ENCODE measurements around the gene DOCK7.
"Not testable (repeated sequence)": the region's sequence is repeated elsewhere in the genome, so short reads cannot be mapped to it uniquely, and the experiment has no call there.

The DOCK7 gene

GRCh38 chr1:62528015-62528414 is 160.2 kb downstream of the DOCK7 start:
- DNase-seq: no peak

DNA sequence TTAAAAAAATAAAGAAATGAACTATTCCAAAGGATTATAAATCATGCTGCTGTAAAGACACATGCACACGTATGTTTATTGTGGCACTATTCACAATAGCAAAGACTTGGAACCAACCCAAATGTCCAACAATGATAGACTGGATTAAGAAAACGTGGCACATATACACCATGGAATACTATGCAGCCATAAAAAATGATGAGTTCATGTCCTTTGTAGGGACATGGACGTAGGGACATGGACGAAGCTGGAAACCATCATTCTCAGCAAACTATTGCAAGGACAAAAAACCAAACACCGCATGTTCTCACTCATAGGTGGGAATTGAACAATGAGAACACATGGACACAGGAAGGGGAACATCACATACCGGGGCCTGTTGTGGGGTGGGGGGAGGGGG is 160.8 kb downstream of the DOCK7 start:
- not testable (repeated sequence) for DNase-seq

GRCh38 chr1:62523860-62524259 is 164.3 kb downstream of the DOCK7 start:
- no peak for DNase-seq

GRCh38 chr1:62516600-62516999 is 171.6 kb downstream of the DOCK7 start:
- DNase-seq: no peak

DNA sequence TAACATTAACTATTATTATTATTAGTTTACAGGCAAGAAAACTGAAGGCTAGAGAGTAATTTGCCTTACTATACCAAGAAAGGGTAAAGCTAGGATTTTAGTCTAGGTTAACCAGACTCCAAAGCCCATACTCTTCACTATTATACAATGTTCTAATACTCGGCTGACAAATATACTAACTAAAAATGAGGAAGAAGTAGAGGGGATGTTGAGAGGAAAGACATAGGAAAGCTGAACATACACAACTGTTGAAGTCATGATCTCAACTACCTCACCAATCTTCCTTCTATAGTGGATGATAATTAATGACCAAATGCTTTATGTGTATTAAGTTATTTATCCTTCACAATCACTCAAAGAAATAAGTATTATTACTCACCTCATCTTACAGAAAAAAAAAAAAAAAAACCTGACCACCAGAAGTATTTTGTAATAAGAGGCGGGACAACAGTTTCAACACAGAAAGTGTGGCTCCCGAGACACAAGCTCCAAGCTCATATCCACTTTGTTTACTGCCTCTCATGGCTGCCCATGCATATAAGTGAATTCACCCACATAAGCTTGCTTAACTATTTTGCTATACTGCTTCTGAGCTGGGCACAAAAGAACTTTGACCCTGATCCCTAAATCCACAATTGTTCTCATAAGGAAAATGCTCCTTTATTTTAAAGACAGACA is 173.3 kb downstream of the DOCK7 start:
- no peak for DNase-seq

DNA sequence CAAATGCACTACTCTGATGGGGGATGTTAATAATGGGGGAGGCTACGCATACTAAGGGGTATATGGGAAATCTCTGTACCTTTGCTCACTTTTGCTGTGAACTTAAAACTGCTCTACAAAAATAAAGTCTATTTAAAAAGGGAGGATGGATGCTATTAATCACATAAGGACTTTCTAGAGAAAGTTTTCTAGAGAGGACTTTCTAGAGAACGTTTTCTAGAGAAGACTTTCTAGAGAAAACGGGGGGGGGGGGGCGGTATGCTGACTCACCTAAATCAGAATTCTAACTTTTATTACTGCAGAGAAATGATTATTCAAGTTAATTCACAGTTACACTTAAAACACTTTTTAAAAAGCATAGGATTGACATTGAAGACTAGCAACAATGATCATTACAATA is 175.2 kb downstream of the DOCK7 start:
- no peak for DNase-seq

DNA sequence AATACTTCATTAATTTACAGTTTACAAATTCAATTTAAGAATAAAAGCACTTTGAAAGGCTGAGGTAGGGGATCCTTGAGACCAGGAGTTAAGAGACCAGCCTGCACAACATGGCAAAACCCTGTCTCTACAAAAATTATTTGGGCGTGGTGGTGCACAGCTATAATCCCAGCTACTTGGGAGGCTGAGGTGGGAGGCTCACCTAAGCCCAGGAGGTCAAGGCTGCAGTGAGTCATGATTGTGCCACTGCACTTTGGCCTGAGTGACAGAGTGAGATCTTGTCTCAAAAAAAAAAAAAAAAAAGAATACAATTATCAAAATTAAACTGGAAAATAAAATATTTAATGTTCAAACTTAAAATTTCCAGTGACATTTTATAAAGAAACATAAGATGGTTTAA is 179.2 kb downstream of the DOCK7 start:
- DNase-seq: no peak

GRCh38 chr1:62508187-62508758 is 179.9 kb downstream of the DOCK7 start:
- no peak for DNase-seq

GRCh38 chr1:62500210-62500609 is 188.0 kb downstream of the DOCK7 start:
- DNase-seq: no peak

DNA sequence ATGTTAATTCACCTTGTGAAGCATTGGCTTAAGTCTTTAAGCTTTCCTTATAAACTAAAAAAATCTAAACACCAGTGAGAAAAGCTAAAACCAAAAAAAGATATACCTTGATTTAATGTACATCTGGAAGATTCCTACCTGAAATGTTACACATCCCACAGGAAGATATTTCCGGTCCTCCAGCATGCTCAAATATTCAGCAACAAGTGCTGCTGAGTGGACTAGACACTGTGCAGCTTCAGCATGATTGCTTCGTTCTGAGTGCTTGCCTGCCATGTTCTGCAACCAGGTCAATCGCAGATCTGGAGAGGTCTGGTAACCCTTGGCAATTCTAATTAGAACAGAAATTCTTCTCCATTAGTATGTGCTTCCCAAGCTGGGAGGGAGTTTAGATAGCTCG is 194.0 kb downstream of the DOCK7 start:
- no peak for DNase-seq

DNA sequence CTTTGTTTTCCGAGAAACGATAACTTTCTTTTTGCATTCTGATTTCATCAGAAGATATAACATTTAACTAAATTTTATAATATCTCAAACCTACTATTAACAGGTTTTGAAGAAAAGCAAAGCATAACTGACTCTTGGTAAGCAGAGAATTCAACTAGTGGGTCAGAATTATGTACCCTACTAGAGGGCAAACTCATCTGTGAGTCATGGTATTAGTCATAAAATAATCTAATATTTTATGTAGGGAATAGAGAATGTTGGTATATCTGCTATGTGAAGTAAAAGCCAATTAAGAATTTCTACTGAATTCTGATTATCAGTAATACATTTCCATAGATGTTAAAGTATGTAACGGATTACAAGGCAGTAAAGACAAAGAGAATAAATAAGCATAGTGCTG is 194.5 kb downstream of the DOCK7 start:
- no peak for DNase-seq

DNA sequence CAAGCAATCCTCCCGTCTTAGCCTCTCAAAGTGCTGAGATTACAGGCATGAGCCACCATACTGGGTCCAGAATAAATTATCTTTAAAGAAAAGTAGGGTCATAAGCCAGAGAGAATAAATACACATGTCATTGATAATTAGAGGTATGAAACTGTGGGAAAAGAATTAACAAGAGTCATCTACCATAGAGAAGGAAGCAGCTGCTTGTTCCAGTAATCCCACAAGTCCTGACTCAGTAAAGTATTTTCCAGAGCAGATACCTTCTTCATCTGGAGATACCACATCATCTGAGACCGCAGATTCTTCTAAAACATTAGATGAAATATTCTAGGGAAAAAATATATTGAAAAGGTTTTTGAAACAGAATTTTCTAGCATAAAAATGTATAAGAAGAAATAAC is 195.7 kb downstream of the DOCK7 start:
- DNase-seq: no peak

DNA sequence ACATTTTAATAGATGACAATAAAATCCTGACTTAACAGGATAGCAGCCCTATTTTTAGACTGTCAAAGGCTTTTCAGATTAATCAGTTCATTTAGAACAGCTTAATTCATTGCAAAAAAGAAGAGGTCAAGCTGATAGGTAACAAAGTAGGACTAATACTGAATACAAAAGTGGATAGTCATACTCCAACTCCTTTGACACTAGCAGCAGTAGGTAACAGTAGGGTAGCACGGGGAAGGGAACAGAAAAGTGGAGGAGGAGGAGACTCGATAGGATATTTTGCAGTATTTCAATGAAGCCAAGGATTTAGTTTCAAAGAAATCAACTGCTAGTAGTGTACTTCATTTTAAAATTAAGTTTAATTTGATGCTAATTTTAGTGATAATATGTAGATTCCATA is 200.2 kb downstream of the DOCK7 start:
- DNase-seq: no peak

DNA sequence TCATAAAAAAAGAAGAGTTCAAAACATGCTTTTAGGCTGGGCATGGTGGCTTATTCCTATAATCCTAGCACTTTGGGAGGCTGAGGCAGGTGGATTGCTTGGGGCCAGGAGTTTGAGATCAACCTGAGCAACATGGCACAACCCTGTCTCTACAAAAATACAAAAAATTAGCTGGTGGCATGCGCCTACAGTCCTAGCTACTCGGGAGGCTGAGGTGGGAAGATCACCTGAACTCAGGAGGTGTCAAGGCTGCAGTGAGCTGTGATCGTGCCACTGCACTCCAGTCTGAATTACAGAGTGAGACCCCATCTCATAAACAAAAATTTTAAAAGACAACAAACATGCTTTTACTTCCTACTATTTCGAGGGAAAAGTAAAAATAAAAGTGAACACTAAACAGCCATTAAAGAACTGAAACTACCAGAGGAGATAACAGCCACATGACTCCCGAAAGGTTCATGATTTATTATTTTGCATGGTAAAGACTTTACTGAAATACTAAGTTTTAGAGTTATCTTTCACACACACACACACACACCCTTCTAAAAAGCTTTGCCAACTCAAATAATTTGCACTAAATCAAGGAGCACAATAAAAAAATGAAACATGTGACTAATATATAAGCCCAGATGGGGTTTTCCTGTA is 203.2 kb downstream of the DOCK7 start:
- no peak for DNase-seq

DNA sequence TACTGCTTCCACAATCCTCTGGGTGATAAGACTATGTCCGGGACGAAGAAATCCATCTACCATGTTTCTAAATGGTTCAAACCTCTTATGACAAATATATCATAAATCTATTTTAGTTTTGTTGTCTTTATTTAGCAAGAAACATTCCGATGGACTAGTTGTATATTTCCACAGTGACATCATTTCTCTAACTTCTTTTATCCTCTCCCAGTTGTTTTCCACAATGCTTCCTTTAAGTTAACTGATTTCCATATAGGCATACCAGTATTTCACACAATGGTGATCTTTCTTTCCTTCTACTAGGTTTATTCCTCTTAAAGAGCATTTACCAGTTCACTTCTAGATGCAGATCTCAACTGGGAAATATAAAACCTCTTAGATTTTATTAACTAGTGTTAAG is 206.5 kb downstream of the DOCK7 start:
- no peak for DNase-seq

- no peak for DNase-seq
Observed at GRCh38 chr1:62476525-62477219, 211.5 kb downstream of the DOCK7 start.

- no peak for DNase-seq
Observed at GRCh38 chr1:62467092-62467491, 221.1 kb downstream of the DOCK7 start.

DNA sequence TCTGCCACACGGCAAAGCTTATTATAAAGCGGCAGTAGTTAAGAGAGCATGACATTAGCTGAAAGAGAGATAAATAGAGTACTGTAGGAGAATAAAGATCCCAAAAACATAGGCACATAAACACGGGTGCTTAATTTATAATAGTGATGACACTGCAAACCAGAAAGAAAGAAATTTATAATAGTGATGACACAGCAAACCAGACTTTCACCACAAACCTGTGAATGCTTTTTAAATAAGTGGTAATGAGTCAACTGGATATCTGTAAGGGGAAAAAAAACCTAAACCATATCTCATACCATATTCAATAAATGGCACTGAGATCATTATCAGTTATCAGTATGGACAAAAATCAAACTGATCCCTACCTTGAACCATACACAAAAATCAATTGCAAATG is 225.8 kb downstream of the DOCK7 start:
- no peak for DNase-seq

DNA sequence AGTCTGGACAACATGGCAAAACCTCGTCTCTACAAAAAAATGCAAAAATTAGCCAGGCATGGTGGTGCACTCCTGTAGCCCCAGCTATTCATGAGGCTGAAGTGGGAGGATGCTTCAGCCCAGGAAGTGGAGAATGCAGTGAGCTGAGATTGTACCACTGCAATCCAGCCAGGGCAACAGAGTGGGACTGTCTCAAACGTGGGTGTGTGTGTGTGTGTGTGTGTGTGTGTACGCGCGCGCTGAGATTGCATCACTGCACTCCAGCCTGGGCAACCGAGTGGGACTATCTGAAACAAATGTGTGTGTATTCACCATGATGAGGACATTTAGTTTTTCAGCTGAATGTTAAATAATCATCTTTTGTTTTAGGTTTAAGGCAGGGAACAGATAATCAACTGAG is 230.2 kb downstream of the DOCK7 start:
- DNase-seq: no peak

DNA sequence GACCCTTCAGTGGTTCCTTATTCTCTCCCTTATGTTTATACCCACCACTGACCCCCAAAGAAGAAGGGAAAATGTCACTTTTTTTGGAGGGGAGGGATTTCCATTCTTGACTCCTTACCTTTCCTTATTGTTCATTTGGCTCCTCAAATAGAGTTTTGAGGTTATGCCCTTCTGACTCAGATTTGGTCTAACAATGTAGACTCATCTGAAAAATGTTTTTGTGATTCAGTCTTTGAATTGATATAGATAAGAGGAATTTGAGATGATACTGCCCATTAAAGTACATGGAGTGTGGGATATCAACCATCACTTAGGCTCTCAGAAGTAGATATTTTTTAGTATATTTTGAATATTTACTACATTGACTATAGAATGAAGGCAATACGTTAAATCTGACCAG is 235.2 kb downstream of the DOCK7 start:
- DNase-seq: no peak

DNA sequence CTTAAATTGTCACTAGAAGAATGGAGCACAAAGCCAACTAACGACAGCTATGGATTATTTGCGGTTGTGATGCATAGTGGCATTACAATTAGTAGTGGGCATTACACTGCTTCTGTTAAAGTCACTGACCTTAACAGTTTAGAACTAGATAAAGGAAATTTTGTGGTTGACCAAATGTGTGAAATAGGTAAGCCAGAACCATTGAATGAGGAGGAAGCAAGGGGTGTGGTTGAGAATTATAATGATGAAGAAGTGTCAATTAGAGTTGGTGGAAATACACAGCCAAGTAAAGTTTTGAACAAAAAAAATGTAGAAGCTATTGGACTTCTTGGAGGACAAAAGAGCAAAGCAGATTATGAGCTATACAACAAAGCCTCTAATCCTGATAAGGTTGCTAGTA is 237.9 kb downstream of the DOCK7 start:
- no peak for DNase-seq

DNA sequence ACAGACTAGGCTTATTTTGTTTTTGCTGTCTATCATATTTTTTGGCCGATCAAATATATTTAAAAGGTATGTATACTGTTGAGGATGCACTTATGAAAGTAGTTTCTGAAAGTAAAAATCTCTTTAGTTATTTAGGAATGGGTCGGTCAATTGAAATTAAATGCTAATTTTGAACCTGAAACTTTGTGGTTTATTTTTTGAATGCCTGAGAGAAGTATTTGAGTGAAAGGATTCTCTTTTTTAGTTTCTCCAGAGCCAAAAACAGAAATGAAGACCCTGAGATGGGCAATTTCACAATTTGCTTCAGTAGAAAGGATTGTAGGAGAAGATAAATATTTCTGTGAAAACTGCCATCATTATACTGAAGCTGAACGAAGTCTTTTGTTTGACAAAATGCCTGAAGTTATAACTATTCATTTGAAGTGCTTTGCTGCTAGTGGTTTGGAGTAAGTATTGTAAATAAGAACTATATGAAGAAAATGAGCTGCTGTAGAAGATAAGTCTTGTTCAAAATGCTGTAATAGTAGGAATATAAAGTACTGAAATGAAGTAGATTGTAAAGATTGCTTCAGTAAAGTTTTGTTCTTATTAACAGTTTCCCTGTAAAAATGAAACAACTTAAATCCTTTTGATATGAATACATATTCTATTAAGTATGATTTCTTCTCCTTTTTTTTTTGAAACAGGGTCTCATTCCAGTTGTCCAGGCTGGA is 239.8 kb downstream of the DOCK7 start:
- DNase-seq: no peak

DNA sequence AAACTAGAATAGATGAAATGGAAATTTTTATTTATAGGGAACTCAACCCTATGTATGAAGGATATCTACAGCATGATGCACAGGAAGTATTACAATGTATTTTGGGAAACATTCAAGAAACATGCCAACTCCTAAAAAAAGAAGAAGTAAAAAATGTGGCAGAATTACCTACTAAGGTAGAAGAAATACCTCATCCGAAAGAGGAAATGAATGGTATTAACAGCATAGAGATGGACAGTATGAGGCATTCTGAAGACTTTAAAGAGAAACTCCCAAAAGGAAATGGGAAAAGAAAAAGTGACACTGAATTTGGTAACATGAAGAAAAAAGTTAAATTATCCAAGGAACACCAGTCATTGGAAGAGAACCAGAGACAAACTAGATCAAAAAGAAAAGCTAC is 243.5 kb downstream of the DOCK7 start:
- DNase-seq: no peak
